Pulmonary artery endothelial cell (primary cell): ENCODE data around the gene PAEP. TPM values are rescaled to one million over a fixed set of nuclear protein-coding genes. Genes with fewer than 3 reads are reported as not detected.
"Not testable (repeated sequence)": the region's sequence is repeated elsewhere in the genome, so short reads cannot be mapped to it uniquely, and the experiment has no call there.

Source experiments
- DNase-seq: peaks from one replicate; pipeline ENCODE4 v3.0.0-alpha.2; 2011; ENCODE audit warnings: low read depth, low spot score
- total RNA-seq: library from RNA; depleted of rRNA; stranded (reverse); fragments of >200 nt; gene quantifications from 2 replicates; pipeline ENCODE4 v1.2.3, GENCODE V29; 2014

PAEP gene
- total RNA-seq, 1 donor from 2014 or later: not detected

- DNase-seq: not testable (repeated sequence)
Observed at GRCh38 chr9:135549478-135550343, 11.8 kb upstream of the PAEP start.

- DNase-seq: no peak
Observed at GRCh38 chr9:135550344-135550918, 11.1 kb upstream of the PAEP start.

- DNase-seq: no peak
Observed at GRCh38 chr9:135551031-135551430, 10.5 kb upstream of the PAEP start.

- no peak for DNase-seq
Observed at GRCh38 chr9:135551456-135551855, 10.1 kb upstream of the PAEP start.

- no peak for DNase-seq
Observed at GRCh38 chr9:135552021-135552697, 9.4 kb upstream of the PAEP start.

- DNase-seq: no peak
Observed at GRCh38 chr9:135552698-135553171, 8.8 kb upstream of the PAEP start.

GRCh38 chr9:135554718-135555117 lies 6.8 kb upstream of the PAEP start:
- DNase-seq: no peak

GRCh38 chr9:135555203-135555602 lies 6.4 kb upstream of the PAEP start:
- DNase-seq: no peak

- DNase-seq: no peak
Observed at GRCh38 chr9:135555910-135556309, 5.6 kb upstream of the PAEP start.

- DNase-seq: no peak
Observed at GRCh38 chr9:135559606-135560005, 1.9 kb upstream of the PAEP start.

GRCh38 chr9:135562235-135562745 lies 734 bp downstream of the PAEP start:
- no peak for DNase-seq

GRCh38 chr9:135563039-135563476 lies 1.5 kb downstream of the PAEP start:
- DNase-seq: no peak

- no peak for DNase-seq
Observed at GRCh38 chr9:135563858-135564257, 2.3 kb downstream of the PAEP start.

GRCh38 chr9:135565141-135565628 lies 3.6 kb downstream of the PAEP start:
- DNase-seq: no peak

- DNase-seq: no peak
Observed at GRCh38 chr9:135565636-135566035, 4.1 kb downstream of the PAEP start.

GRCh38 chr9:135566552-135566951 lies 5.0 kb downstream of the PAEP start:
- DNase-seq: no peak

- DNase-seq: no peak
Observed at GRCh38 chr9:135567311-135567710, 5.8 kb downstream of the PAEP start.

- no peak for DNase-seq
Observed at GRCh38 chr9:135568026-135568425, 6.5 kb downstream of the PAEP start.

- DNase-seq: no peak
Observed at GRCh38 chr9:135570456-135570855, 8.9 kb downstream of the PAEP start.

GRCh38 chr9:135572233-135572632 lies 10.7 kb downstream of the PAEP start:
- no peak for DNase-seq

GRCh38 chr9:135573124-135573523 lies 11.6 kb downstream of the PAEP start:
- no peak for DNase-seq

GRCh38 chr9:135574331-135574730 lies 12.8 kb downstream of the PAEP start:
- DNase-seq: no peak
